SU-DHL-6 (cell line): ENCODE measurements around the gene IMP3.

ENCODE experiments used
- H2AFZ ChIP-seq: fragments of 200-600 bp; sonication (generic); 2 replicates; pipeline ENCODE4 v1.6.1; 2014; ENCODE audit warnings: low read depth, mild to moderate bottlenecking, moderate library complexity, mixed read lengths, antibody characterized with exemption, low read length; ENCODE audit not compliant: severe bottlenecking
- H3F3A ChIP-seq: fragments of 200-600 bp; shearing (Covaris generic); 2 replicates; pipeline ENCODE4 v1.6.0; 2016; ENCODE audit warnings: antibody characterized with exemption, mild to moderate bottlenecking; ENCODE audit not compliant: insufficient read depth
- H3K27ac ChIP-seq: fragments of 200-600 bp; sonication (generic); 2 replicates; pipeline ENCODE4 v1.5.1; 2016; ENCODE audit warnings: low read depth, mild to moderate bottlenecking, low read length, moderate library complexity, mixed read lengths
- H3K27me3 ChIP-seq: fragments of 200-600 bp; sonication (generic), shearing (Covaris generic); 2 replicates; pipeline ENCODE4 v1.6.0; 2014; ENCODE audit warnings: mild to moderate bottlenecking, low read length
- H3K36me3 ChIP-seq: fragments of 200-600 bp; sonication (generic); 2 replicates; pipeline ENCODE4 v1.6.1; 2014; ENCODE audit warnings: mild to moderate bottlenecking, low read length, mixed read lengths
- H3K4me2 ChIP-seq: fragments of 300-600, 200-600 bp; shearing (Covaris generic), sonication (generic); 2 replicates; pipeline ENCODE4 v1.6.0; 2014; ENCODE audit warnings: low read length, low read depth, mild to moderate bottlenecking; ENCODE audit not compliant: poor library complexity, severe bottlenecking
- H3K4me3 ChIP-seq: fragments of 200-600 bp; sonication (generic); 2 replicates; pipeline ENCODE4 v1.5.1; 2014; ENCODE audit warnings: antibody characterized with exemption, low read length, mild to moderate bottlenecking, mixed read lengths; ENCODE audit not compliant: insufficient read depth, poor library complexity, severe bottlenecking
- H3K79me2 ChIP-seq: fragments of 200-600 bp; sonication (generic); 2 replicates; pipeline ENCODE4 v1.6.1; 2014; ENCODE audit warnings: mild to moderate bottlenecking, low read length, moderate library complexity; ENCODE audit not compliant: insufficient read depth
- H3K9ac ChIP-seq: fragments of 200-600 bp; sonication (generic); 2 replicates; pipeline ENCODE4 v1.7.0; 2014; ENCODE audit warnings: mild to moderate bottlenecking, low read length
- H3K9me2 ChIP-seq: fragments of 200-600 bp; sonication (generic); replicated peaks from 2 replicates; pipeline ENCODE4 v1.6.1; 2014; ENCODE audit warnings: low read length; ENCODE audit not compliant: insufficient read depth
- H3K9me3 ChIP-seq: fragments of 200-600 bp; sonication (generic); 2 replicates; pipeline ENCODE4 v1.6.1; 2014; ENCODE audit warnings: low read length, mixed read lengths; ENCODE audit not compliant: insufficient read depth
- H4K20me1 ChIP-seq: fragments of 200-600 bp; sonication (generic); 2 replicates; pipeline ENCODE4 v1.6.1; 2014; ENCODE audit warnings: low read depth, mild to moderate bottlenecking, antibody characterized with exemption, low read length, moderate library complexity, mixed read lengths
- CTCF ChIP-seq: fragments of 200-600 bp; sonication (generic); IDR thresholded peaks from one replicate; pipeline ENCODE4 v1.5.1; 2017; ENCODE audit warnings: antibody characterized with exemption, mild to moderate bottlenecking, low read length, moderate library complexity; ENCODE audit not compliant: insufficient read depth, poor library complexity, severe bottlenecking
- EZH2phosphoT487 ChIP-seq: fragments of 200-600 bp; sonication (generic), shearing (Covaris generic); conservative IDR thresholded peaks from 2 replicates; pipeline ENCODE4 v1.6.1; 2018; ENCODE audit warnings: mild to moderate bottlenecking, antibody characterized with exemption, low read length, moderate library complexity, mixed read lengths

IMP3 gene

GRCh38 chr15:75661756-75662140 is 21.7 kb upstream of the IMP3 start:
- Histone ChIP-seq H3K9me3 (no peaks in the 10 kb centered on the region), H3K36me3 (no peaks in the 10 kb centered on the region), H3K27me3 (no peaks in the 10 kb centered on the region), H3K9me2 (no peaks in the 10 kb centered on the region), H2AFZ (no peak overlapping the region), H3K9ac (no peak overlapping the region), H3K4me2 (no peak overlapping the region), H3F3A (no peaks in the 10 kb centered on the region), H3K79me2 (no peaks in the 10 kb centered on the region), H3K4me3 (no peak overlapping the region), H4K20me1 (no peaks in the 10 kb centered on the region), H3K27ac (no peak overlapping the region)
- TF ChIP-seq CTCF (no peak), EZH2phosphoT487 (no peak)

GRCh38 chr15:75661100-75661755 is 21.2 kb upstream of the IMP3 start:
- Histone ChIP-seq H3K9ac (no peak overlapping the region), H3K27ac (no peak overlapping the region), H3K9me2 (no peaks in the 10 kb centered on the region), H3K36me3 (no peaks in the 10 kb centered on the region), H3K27me3 (no peaks in the 10 kb centered on the region), H3K4me3 (no peak overlapping the region), H3K79me2 (no peaks in the 10 kb centered on the region), H2AFZ (no peak overlapping the region), H3K9me3 (no peaks in the 10 kb centered on the region), H3K4me2 (no peak overlapping the region), H3F3A (no peaks in the 10 kb centered on the region), H4K20me1 (no peaks in the 10 kb centered on the region)
- TF ChIP-seq EZH2phosphoT487: no peak
- TF ChIP-seq CTCF: no peak

GRCh38 chr15:75659928-75660645 is 20.1 kb upstream of the IMP3 start:
- Histone ChIP-seq H3K9ac (no peak overlapping the region), H3K9me2 (no peaks in the 10 kb centered on the region), H3K9me3 (no peaks in the 10 kb centered on the region), H3K79me2 (no peaks in the 10 kb centered on the region), H2AFZ (no peak overlapping the region), H3F3A (no peaks in the 10 kb centered on the region), H3K4me2 (no peak overlapping the region), H3K27me3 (no peaks in the 10 kb centered on the region), H4K20me1 (no peaks in the 10 kb centered on the region), H3K36me3 (no peaks in the 10 kb centered on the region), H3K27ac (no peak overlapping the region), H3K4me3 (no peak overlapping the region)
- TF ChIP-seq EZH2phosphoT487: no peak
- TF ChIP-seq CTCF: no peak
